ENCODE results near the gene DISC1. TPM values are rescaled to one million over a fixed set of nuclear protein-coding genes. Genes with fewer than 3 reads are reported as not detected.

The DISC1 gene
- polyA plus RNA-seq, 1 experiment, result 2.3 TPM

GRCh38 chr1:231679109-231679508 is 52.5 kb downstream of the DISC1 start:
- no peak for TF ChIP-seq CTCF (IDR thresholded peaks at IDR 0.05; ENCODE audit: insufficient read depth, low read depth, low read length)
- ChIA-PET POLR2A (no interaction called here), CTCF (interaction anchor here (0.6 to 2.8 kb wide), 2 partner anchors 13 to 346 kb away, joined by 3 to 18 read pairs; no protein-coding TSS in a partner anchor)
- Histone ChIP-seq H3K36me3 (ENCODE audit: control insufficient read depth, insufficient read depth, low read length) (no peaks in the 10 kb centered on the region), H3K4me3 (ENCODE audit: low read depth, low read length) (no peak overlapping the region), H3K27me3 (ENCODE audit: control insufficient read depth, insufficient read depth, low read length) (no peaks in the 10 kb centered on the region)
- DNase-seq (ENCODE audit: low read depth), result no peak

GRCh38 chr1:231681006-231681405 is 54.4 kb downstream of the DISC1 start:
- ChIA-PET POLR2A (interaction anchor here (0.6 kb wide), 1 partner anchor 9 kb away, joined by 3 read pairs; no protein-coding TSS in a partner anchor), CTCF (interaction anchor here (2.8 kb wide), 1 partner anchor 11 kb away, joined by 18 read pairs; no protein-coding TSS in a partner anchor)
- Histone ChIP-seq H3K36me3 (ENCODE audit: control insufficient read depth, insufficient read depth, low read length) (no peaks in the 10 kb centered on the region), H3K4me3 (ENCODE audit: low read depth, low read length) (no peak overlapping the region), H3K27me3 (ENCODE audit: control insufficient read depth, insufficient read depth, low read length) (no peaks in the 10 kb centered on the region)
- DNase-seq (ENCODE audit: low read depth), result no peak
- no peak for TF ChIP-seq CTCF (IDR thresholded peaks at IDR 0.05; ENCODE audit: insufficient read depth, low read depth, low read length)

- ChIA-PET CTCF (interaction anchor here (0.6 to 1.7 kb wide), 2 partner anchors 10 to 19 kb away, joined by 4 read pairs; no protein-coding TSS in a partner anchor), POLR2A (no interaction called here)
- Histone ChIP-seq H3K27me3 (ENCODE audit: control insufficient read depth, insufficient read depth, low read length) (no peaks in the 10 kb centered on the region), H3K36me3 (ENCODE audit: control insufficient read depth, insufficient read depth, low read length) (no peaks in the 10 kb centered on the region), H3K4me3 (ENCODE audit: low read depth, low read length) (no peak overlapping the region)
- no peak for DNase-seq (ENCODE audit: low read depth)
- no peak for TF ChIP-seq CTCF (IDR thresholded peaks at IDR 0.05; ENCODE audit: insufficient read depth, low read depth, low read length)
Observed at GRCh38 chr1:231682779-231683178, 56.2 kb downstream of the DISC1 start.

- Histone ChIP-seq H3K27me3 (ENCODE audit: control insufficient read depth, insufficient read depth, low read length) (no peaks in the 10 kb centered on the region), H3K36me3 (ENCODE audit: control insufficient read depth, insufficient read depth, low read length) (no peaks in the 10 kb centered on the region), H3K4me3 (ENCODE audit: low read depth, low read length) (no peak overlapping the region)
- ChIA-PET POLR2A (no interaction called here), CTCF (interaction anchor here (1.4 kb wide), 1 partner anchor 11 kb away, joined by 4 read pairs; no protein-coding TSS in a partner anchor)
- TF ChIP-seq CTCF (IDR thresholded peaks at IDR 0.05; ENCODE audit: insufficient read depth, low read depth, low read length), result no peak
- DNase-seq (ENCODE audit: low read depth), result no peak
Observed at GRCh38 chr1:231683439-231684165, 57.0 kb downstream of the DISC1 start.

GRCh38 chr1:231684356-231685244 is 58.0 kb downstream of the DISC1 start:
- Histone ChIP-seq H3K36me3 (ENCODE audit: control insufficient read depth, insufficient read depth, low read length) (no peaks in the 10 kb centered on the region), H3K27me3 (ENCODE audit: control insufficient read depth, insufficient read depth, low read length) (no peaks in the 10 kb centered on the region), H3K4me3 (ENCODE audit: low read depth, low read length) (no peak overlapping the region)
- ChIA-PET CTCF (interaction anchor here (1.4 kb wide), 1 partner anchor 12 kb away, joined by 4 read pairs; no protein-coding TSS in a partner anchor), POLR2A (no interaction called here)
- TF ChIP-seq CTCF (IDR thresholded peaks at IDR 0.05; ENCODE audit: insufficient read depth, low read depth, low read length), result no peak
- DNase-seq (ENCODE audit: low read depth), result no peak

All from BJ (cell line).